K562 treated with DMSO at 1 percent for 24 hours (cell line): ENCODE results near the gene DNAH14. TPM values are rescaled to one million over a fixed set of nuclear protein-coding genes. Genes with fewer than 3 reads are reported as not detected.

Experiments
- total RNA-seq: library from RNA; unstranded; fragments of 300-600 nt; gene quantifications from 2 replicates; pipeline ENCODE4 v1.2.3, GENCODE V29; 2022; ENCODE audit warnings: low read depth; ENCODE audit not compliant: insufficient read depth

DNAH14 gene
- 24.5 and 25.4 TPM in 2 replicates for total RNA-seq

DNA sequence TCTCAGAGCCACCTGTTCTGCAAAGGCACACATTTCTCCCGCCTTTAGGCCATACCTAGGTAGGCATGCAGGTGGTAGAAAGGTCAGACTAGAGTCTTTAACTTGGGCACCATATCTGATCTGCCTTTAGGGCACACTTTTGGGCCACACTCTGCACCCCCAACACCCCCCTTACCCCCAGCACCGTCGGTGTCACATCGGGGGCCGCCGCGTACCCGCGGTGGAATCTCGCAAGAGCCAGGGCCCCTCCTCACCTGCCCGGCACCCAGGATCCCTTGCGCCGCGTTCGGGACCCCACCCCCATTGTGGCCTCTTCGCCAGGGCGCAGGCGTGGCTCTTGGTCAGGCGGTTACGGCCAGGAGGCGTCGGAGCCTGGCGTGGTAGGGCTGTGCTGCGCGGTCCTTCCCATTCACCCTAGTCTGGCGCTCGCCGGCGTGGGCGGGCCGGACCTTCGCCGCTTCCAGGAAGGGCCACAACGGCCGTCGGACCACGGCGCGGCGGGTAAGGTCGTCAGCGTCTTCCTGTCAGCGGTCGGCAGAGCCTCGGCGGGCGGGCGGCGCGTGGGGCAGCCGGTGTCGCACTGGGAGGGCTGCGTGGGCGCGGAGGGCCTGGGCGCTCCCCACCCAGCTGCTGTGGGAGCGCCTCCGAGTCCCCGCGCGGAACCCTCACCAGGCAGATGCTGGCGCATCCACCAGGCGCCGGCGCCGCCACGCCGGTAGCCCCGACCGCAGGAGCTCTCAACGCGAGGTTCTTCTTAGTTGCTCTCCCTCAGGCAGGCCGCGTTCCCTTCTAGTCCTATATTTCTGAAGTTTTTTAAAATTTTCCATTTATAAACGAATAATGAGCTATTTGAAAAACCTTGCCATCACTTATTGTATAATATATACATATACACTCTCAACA is at the start of gene DNAH14:
Gene DNAH14, plus strand, starts transcription at position 341 of the 903 bp plus-strand sequence. CDS start 23,028 bp downstream, outside the sequence.

DNA sequence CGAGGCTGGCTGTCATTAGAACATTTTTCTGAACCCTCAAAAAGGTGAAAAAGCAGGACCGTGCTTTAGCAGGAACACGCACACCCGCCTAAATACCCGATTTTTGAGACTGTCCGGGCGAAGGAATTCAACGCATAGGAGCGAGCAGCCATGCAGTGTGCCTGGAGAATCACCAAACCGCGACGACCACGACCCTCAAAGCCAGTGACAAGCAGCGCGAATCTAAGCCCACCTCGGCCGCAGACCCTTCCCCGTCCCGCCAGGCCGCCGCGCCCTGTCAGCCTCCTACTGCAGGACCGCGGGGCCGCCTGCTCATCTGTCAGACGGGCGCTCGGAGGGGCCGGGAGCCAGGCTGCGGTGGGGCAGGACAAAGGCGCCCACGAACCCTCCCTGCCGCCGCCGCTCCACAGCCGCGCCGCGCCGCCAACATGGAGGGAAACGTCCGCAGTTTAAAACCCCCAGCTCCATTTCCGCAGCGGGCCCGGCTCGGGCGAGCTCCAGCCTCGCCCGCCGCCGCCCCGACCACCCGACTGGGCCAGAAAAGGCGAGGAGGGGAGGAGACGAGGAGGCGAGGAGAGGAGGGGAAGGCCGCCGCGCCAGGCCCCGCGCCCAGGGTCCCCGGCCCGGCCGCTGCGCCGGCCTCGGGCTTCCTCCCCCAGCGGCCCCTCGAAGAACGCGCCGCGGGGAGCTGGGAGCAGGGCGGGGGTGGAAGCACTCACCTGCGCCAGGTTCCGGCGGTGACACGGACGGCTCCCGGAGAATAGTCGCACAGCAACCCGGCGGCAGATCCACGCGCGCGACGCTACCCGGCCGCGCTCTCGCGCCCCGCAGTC is 498.0 kb downstream of the DNAH14 start, which contains the start of gene LBR:
Gene LBR, minus strand, starts transcription at position 804 of the 833 bp plus-strand sequence. CDS start 3,963 bp downstream, outside the sequence.

